ENCODE data around the gene ZNF618. TPM values are rescaled to one million over a fixed set of nuclear protein-coding genes. Genes with fewer than 3 reads are reported as not detected.

The ZNF618 gene
- total RNA-seq, 1 experiment from 2014 or later: 1.2 TPM

DNA sequence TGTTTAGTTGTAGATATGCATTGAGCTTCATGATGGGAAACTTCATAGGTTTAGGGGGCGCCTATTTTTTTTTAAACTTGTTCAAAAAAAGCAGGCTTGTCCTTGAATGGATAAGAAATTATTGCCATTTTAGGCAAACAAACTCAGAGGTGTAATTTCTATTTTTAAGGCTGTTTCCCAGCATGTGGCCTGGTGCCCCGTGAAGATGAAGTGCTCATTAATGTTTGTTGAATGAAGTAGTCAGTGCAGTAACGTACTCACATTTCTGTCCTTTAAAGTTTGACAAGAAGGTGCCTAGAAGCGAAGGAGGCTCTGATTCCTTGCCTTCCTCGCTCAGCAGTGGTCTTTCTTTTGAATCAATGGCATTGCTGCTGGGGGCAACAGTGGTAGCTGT, 54.3 kb downstream of the ZNF618 start:
- DNase-seq: no peak

DNA sequence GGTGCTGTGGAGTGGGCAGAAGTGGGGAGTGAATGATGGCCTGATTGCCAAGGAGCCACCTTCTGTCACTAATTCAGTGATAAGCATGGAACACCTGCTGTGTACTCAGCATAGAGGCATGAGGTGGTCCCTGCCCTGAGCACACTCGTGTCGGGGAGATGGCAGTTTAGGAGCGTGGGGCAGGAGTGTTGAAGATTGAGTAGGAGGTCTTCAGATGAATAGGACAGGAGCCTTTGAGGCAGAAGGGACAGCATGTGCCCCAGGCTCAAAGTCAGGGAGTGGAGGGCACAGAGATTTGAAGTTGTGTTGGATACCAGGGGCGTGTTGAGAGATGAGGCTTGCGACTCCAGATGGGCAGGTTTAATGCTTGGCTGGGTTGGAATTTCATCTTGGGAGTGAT, 55.0 kb downstream of the ZNF618 start:
- TF ChIP-seq, protein P1, sequence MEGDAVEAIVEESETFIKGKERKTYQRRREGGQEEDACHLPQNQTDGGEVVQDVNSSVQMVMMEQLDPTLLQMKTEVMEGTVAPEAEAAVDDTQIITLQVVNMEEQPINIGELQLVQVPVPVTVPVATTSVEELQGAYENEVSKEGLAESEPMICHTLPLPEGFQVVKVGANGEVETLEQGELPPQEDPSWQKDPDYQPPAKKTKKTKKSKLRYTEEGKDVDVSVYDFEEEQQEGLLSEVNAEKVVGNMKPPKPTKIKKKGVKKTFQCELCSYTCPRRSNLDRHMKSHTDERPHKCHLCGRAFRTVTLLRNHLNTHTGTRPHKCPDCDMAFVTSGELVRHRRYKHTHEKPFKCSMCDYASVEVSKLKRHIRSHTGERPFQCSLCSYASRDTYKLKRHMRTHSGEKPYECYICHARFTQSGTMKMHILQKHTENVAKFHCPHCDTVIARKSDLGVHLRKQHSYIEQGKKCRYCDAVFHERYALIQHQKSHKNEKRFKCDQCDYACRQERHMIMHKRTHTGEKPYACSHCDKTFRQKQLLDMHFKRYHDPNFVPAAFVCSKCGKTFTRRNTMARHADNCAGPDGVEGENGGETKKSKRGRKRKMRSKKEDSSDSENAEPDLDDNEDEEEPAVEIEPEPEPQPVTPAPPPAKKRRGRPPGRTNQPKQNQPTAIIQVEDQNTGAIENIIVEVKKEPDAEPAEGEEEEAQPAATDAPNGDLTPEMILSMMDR (IDR thresholded peaks at IDR 0.05; ENCODE audit: insufficient read depth in 1 of 2, low read depth in 1 of 2, low read length in 1 of 2, severe bottlenecking in 1 of 2, unreplicated experiment in 1 of 2): no peak
- Mint-ChIP-seq H3K27me3 (ENCODE audit: insufficient read depth, unreplicated experiment) (peaks cover 5% of the 10 kb centered on the region), H3K36me3 (ENCODE audit: insufficient read depth, unreplicated experiment) (no peaks in the 10 kb centered on the region), H3K9me3 (ENCODE audit: unreplicated experiment) (peaks cover 18% of the 10 kb centered on the region), H3K4me1 (ENCODE audit: low read depth, unreplicated experiment) (no peaks in the 10 kb centered on the region), H3K4me3 (ENCODE audit: unreplicated experiment) (no peak overlapping the region), H3K27ac (ENCODE audit: unreplicated experiment) (no peak overlapping the region)
- BruUV-seq (replicated peaks): no TSS peak
- intact Hi-C loops (cut with micrococcal nuclease; ENCODE audit: unreplicated experiment): no loop called here
- Histone ChIP-seq H3K27me3 (replicated peaks; ENCODE audit: control insufficient read depth, insufficient read depth, low read length) (no peaks in the 10 kb centered on the region), H3K4me1 (no peaks in the 10 kb centered on the region), H3K4me3 (ENCODE audit: low read depth, low read length) (no peak overlapping the region), H3K9me3 (0 out of 2 replicates have a peak, but pooled peaks cover 4% of the 10 kb centered on the region), H3K36me3 (ENCODE audit: control insufficient read depth, insufficient read depth, low read length) (no peaks in the 10 kb centered on the region)
- DNase-seq: no peak
- ChIA-PET POLR2A (no interaction called here), CTCF (no interaction called here)

More for the DNA sequence above, 54.3 kb downstream of the ZNF618 start:
- no TSS peak for BruUV-seq (replicated peaks)
- intact Hi-C loops (cut with micrococcal nuclease; ENCODE audit: unreplicated experiment): no loop called here
- H3K9me3 Mint-ChIP-seq (ENCODE audit: unreplicated experiment): peaks cover 26% of the 10 kb centered on the region
- peaks cover 10% of the 10 kb centered on the region for H3K27me3 Mint-ChIP-seq (ENCODE audit: insufficient read depth, unreplicated experiment)
- no peaks in the 10 kb centered on the region for H3K36me3 ChIP-seq (ENCODE audit: control insufficient read depth, insufficient read depth, low read length)
- H3K27me3 ChIP-seq (replicated peaks; ENCODE audit: control insufficient read depth, insufficient read depth, low read length): no peaks in the 10 kb centered on the region
- no peak overlapping the region for H3K4me3 Mint-ChIP-seq (ENCODE audit: unreplicated experiment)
- TF ChIP-seq, protein P1 (IDR thresholded peaks at IDR 0.05; ENCODE audit: insufficient read depth in 1 of 2, low read depth in 1 of 2, low read length in 1 of 2, severe bottlenecking in 1 of 2, unreplicated experiment in 1 of 2): no peak
- no peaks in the 10 kb centered on the region for H3K4me1 Mint-ChIP-seq (ENCODE audit: low read depth, unreplicated experiment)
- ChIA-PET CTCF (no interaction called here), POLR2A (no interaction called here)
- H3K4me3 ChIP-seq (ENCODE audit: low read depth, low read length): no peak overlapping the region
- H3K27ac Mint-ChIP-seq (ENCODE audit: unreplicated experiment): no peak overlapping the region
- H3K4me1 ChIP-seq: no peaks in the 10 kb centered on the region
- 0 out of 2 replicates have a peak, but pooled peaks cover 4% of the 10 kb centered on the region for H3K9me3 ChIP-seq
- no peaks in the 10 kb centered on the region for H3K36me3 Mint-ChIP-seq (ENCODE audit: insufficient read depth, unreplicated experiment)

DNA sequence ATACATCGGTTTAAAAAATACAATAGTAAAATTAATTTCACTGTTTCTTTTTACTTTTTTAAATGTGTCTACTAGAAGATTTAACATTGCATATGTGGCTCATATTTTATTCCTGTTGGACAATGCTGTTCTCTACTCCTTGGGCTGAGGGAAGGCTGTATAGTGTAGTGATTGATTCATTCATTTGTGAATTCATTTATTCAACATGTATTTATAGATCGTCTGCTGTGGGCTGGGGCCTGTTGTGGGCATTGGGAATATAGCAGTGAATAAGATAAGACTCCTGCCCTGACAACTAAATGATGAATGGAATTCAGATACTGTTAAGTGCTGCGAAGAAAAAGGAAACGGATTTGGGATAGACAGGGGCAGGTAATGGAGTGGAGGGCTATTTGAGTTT, 55.7 kb downstream of the ZNF618 start:
- no peaks in the 10 kb centered on the region for H3K36me3 Mint-ChIP-seq (ENCODE audit: insufficient read depth, unreplicated experiment)
- intact Hi-C loops (cut with micrococcal nuclease; ENCODE audit: unreplicated experiment): no loop called here
- Histone ChIP-seq H3K27me3 (replicated peaks; ENCODE audit: control insufficient read depth, insufficient read depth, low read length) (no peaks in the 10 kb centered on the region), H3K36me3 (ENCODE audit: control insufficient read depth, insufficient read depth, low read length) (no peaks in the 10 kb centered on the region), H3K9me3 (0 out of 2 replicates have a peak, but pooled peaks cover 4% of the 10 kb centered on the region), H3K4me1 (no peaks in the 10 kb centered on the region), H3K4me3 (ENCODE audit: low read depth, low read length) (no peak overlapping the region)
- peaks cover 12% of the 10 kb centered on the region for H3K9me3 Mint-ChIP-seq (ENCODE audit: unreplicated experiment)
- DNase-seq: no peak
- BruUV-seq (replicated peaks): no TSS peak
- H3K27me3 Mint-ChIP-seq (ENCODE audit: insufficient read depth, unreplicated experiment): no peaks in the 10 kb centered on the region
- no peak overlapping the region for H3K27ac Mint-ChIP-seq (ENCODE audit: unreplicated experiment)
- no peak overlapping the region for H3K4me3 Mint-ChIP-seq (ENCODE audit: unreplicated experiment)
- CTCF ChIA-PET: no interaction called here
- TF ChIP-seq, protein P1 (IDR thresholded peaks at IDR 0.05; ENCODE audit: insufficient read depth in 1 of 2, low read depth in 1 of 2, low read length in 1 of 2, severe bottlenecking in 1 of 2, unreplicated experiment in 1 of 2): no peak
- H3K4me1 Mint-ChIP-seq (ENCODE audit: low read depth, unreplicated experiment): no peaks in the 10 kb centered on the region
- POLR2A ChIA-PET: no interaction called here
